HG03558 (cell line): ENCODE results near the gene TLR9.
"Not testable (repeated sequence)": the region's sequence is repeated elsewhere in the genome, so short reads cannot be mapped to it uniquely, and the experiment has no call there.

ENCODE experiments used
- ATAC-seq: cut with Tn5 transposase; IDR thresholded peaks from one replicate; pipeline ENCODE4 v1.9.1; 2021; ENCODE audit warnings: moderate number of reproducible peaks; ENCODE audit not compliant: unreplicated experiment; ENCODE audit errors: extremely low read depth

TLR9 gene

GRCh38 chr3:52197842-52198625 is 27.4 kb downstream of the TLR9 start, which contains the start of gene ALAS1:
Gene ALAS1 (plus strand): TSS chr3:52198160. CDS start chr3:52199242, 1,082 bp downstream.
- ATAC-seq: peak; percentile 78

GRCh38 chr3:52197499-52197841 is 28.0 kb downstream of the TLR9 start:
- ATAC-seq: no peak

DNA sequence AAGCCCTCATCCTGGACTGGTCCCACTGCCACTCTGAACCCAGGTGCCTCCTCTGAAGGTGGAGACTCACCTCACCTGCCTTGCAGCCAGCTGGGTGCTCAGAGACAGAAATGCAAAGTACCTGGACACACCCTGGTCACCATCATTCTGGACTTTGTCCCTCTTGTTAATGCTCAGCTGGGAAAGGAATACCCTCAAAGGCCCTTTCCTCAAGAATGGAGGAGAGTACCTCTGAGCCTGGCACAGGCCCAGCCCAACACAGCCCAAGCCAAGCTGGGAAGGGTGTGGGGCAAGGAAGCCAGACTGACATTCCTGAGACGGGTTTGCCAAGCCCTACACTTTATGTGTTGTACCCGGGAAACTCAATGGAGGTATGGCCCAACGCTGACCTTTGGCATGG is 28.5 kb downstream of the TLR9 start:
- no peak for ATAC-seq

DNA sequence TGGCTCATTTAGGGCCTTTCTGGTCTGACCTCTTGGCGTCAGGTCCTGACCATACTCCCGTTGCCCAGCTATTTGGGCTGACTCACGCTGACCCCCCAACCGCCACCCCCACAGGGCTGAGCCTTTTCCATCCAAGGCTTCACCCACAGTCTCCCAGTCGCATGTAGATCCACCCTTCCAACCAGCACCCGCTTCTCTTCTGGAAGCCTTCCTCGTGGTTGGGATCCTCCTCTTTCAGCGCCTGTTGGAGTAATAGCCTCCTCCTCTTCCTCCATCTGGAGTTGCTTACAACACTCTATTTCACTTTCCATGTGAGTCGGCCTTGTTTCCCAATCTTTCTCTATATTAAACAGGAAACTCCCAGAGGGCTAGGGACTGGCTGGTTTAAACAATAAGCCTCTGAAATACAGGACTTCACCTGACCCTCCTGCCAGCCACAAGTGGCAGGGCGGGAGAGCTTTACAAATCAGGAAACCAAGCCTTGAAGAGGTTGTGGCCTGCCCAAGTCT is 29.6 kb downstream of the TLR9 start:
- ATAC-seq: no peak

- no peak for ATAC-seq
Measured at GRCh38 chr3:52195291-52195597, 30.2 kb downstream of the TLR9 start.

GRCh38 chr3:52194485-52195290 is 30.8 kb downstream of the TLR9 start:
- ATAC-seq: no peak

GRCh38 chr3:52193065-52193464 is 32.4 kb downstream of the TLR9 start:
- no peak for ATAC-seq

DNA sequence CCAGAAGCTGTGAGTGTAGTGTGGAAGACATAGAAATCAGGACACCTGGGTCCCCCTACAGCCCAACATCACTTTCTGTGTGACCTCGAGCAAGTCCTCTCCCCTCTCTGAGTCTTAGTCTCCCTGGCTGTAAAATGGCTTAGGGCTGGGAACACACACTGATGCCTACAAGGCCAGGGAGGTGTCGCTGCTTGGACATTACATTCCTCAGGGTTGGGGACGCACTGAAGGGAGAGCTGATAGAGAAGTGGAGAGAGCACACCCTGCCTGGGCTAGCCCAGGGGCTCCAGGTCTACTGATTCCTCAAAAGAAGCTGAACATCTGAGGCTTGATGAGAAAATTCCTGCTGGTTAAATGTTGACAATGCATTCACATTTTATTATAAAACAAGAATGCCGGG is 33.8 kb downstream of the TLR9 start:
- ATAC-seq: no peak

GRCh38 chr3:52190294-52191074 is 35.0 kb downstream of the TLR9 start:
- no peak for ATAC-seq

DNA sequence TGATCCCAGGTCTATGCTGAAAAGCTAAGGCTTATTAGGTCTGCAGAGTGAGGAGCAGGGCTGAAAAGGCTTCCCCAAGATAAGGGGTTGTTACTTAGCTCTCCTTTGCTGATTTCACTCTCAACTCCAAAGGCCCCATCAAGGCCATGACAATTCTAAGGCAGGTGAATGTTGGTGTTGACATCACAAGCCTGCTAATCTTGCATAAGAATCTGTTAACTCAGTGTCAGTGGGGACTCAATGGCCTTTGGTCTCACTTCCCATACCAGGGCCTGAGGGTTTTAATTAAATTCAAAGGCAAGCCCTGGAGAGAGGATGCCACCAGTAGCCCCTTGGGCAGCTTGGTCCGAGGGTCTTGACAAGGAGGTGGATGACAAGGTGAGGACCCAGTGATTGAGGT is 36.9 kb downstream of the TLR9 start:
- ATAC-seq: no peak

GRCh38 chr3:52186729-52187128 is 38.7 kb downstream of the TLR9 start:
- no peak for ATAC-seq

DNA sequence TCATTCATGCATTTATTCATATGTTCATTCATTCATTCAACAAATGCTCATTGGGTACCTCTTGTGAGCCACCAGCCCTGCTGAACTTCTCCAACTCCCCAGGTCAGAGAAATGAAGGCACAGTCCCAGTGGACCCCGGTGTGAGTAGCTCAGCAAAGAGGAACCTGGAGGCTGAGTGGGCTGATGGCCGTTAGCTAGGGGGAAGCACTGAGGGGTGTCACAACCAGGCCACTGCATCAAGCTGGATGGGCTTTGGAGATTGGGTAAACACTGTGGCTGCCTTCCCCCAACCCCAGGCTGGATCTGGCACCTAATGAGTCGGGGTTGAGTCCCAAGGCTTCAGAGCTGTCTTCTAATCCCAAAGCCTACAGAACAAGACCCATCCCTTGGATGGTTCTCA is 39.6 kb downstream of the TLR9 start:
- no peak for ATAC-seq

- ATAC-seq: no peak
Measured at GRCh38 chr3:52185311-52185710, 40.1 kb downstream of the TLR9 start.

- no peak for ATAC-seq
Measured at GRCh38 chr3:52184690-52185089, 40.8 kb downstream of the TLR9 start.

GRCh38 chr3:52183786-52184445 is 41.5 kb downstream of the TLR9 start:
- no peak for ATAC-seq

- no peak for ATAC-seq
Measured at GRCh38 chr3:52182691-52183090, 42.8 kb downstream of the TLR9 start.

GRCh38 chr3:52182196-52182595 is 43.2 kb downstream of the TLR9 start:
- no peak for ATAC-seq

- no peak for ATAC-seq
Measured at GRCh38 chr3:52181543-52181942, 43.9 kb downstream of the TLR9 start.

- no peak for ATAC-seq
Measured at GRCh38 chr3:52178537-52178936, 46.9 kb downstream of the TLR9 start.

GRCh38 chr3:52178126-52178525 is 47.3 kb downstream of the TLR9 start:
- ATAC-seq: not testable (repeated sequence)
